IPS DF 6.9 (cell line): Measurements from ENCODE around the gene HADH.
A peak's percentile ranks its signal among the peaks of the same experiment; 100 is the strongest.

Source experiments
- DNase-seq: peaks from one replicate; pipeline ENCODE4 v3.0.0-alpha.2; 2013; ENCODE audit warnings: low read depth, low spot score
- H3K27ac ChIP-seq: one replicate; pipeline ENCODE4 v1.5.1; 2013; ENCODE audit warnings: low read length, control low read depth
- H3K27me3 ChIP-seq: 2 replicates; pipeline ENCODE4 v1.6.1; 2013; ENCODE audit warnings: mild to moderate bottlenecking, low read length; ENCODE audit not compliant: control insufficient read depth, insufficient read depth
- H3K36me3 ChIP-seq: 2 replicates; pipeline ENCODE4 v1.6.1; 2013; ENCODE audit warnings: low read length; ENCODE audit not compliant: control insufficient read depth, insufficient read depth
- H3K4me1 ChIP-seq: 2 replicates; pipeline ENCODE4 v1.6.1; 2013; ENCODE audit warnings: low read length; ENCODE audit not compliant: control insufficient read depth, insufficient read depth
- H3K4me3 ChIP-seq: 2 replicates; pipeline ENCODE4 v1.5.1; 2013; ENCODE audit warnings: mild to moderate bottlenecking, low read length
- H3K9me3 ChIP-seq: 2 replicates; pipeline ENCODE4 v1.6.1; 2013; ENCODE audit warnings: low read length, inconsistent platforms; ENCODE audit not compliant: control insufficient read depth, insufficient read depth
- WGBS: extraction: QIAGEN DNeasy Blood & Tissue Kit; methylation state at CpG from one replicate; pipeline ENCODE4 v1.1.7; 2013; ENCODE audit warnings: mixed read lengths, missing lambda C conversion rate; ENCODE audit not compliant: insufficient read length, insufficient coverage; 5-methylcytosine and 5-hydroxymethylcytosine counted together

Gene HADH

GRCh38 chr4:108056418-108056817 lies 66.7 kb downstream of the HADH start:
- Histone ChIP-seq H3K27ac (no peak overlapping the region), H3K36me3 (no peaks in the 10 kb centered on the region), H3K27me3 (no peaks in the 10 kb centered on the region), H3K9me3 (no peaks in the 10 kb centered on the region), H3K4me1 (no peaks in the 10 kb centered on the region), H3K4me3 (no peak overlapping the region)
- no CpG with 5 or more reads among the region's 6 CpGs for WGBS
- no peak for DNase-seq

- no peak for DNase-seq
- H3K9me3 ChIP-seq, result no peaks in the 10 kb centered on the region
- no peaks in the 10 kb centered on the region for H3K27me3 ChIP-seq
- no peak overlapping the region for H3K4me3 ChIP-seq
- WGBS, result no CpG with 5 or more reads among the region's 11 CpGs
- no peaks in the 10 kb centered on the region for H3K36me3 ChIP-seq
- no peak overlapping the region for H3K27ac ChIP-seq
- H3K4me1 ChIP-seq, result no peaks in the 10 kb centered on the region
Observed at GRCh38 chr4:108058685-108059440, 69.2 kb downstream of the HADH start.

GRCh38 chr4:108060164-108060563 lies 70.5 kb downstream of the HADH start:
- H3K36me3 ChIP-seq, result no peaks in the 10 kb centered on the region

GRCh38 chr4:108060686-108061321 lies 71.1 kb downstream of the HADH start:
- Histone ChIP-seq H3K4me3 (no peak overlapping the region), H3K27ac (no peak overlapping the region), H3K9me3 (no peaks in the 10 kb centered on the region), H3K4me1 (no peaks in the 10 kb centered on the region), H3K27me3 (no peaks in the 10 kb centered on the region), H3K36me3 (no peaks in the 10 kb centered on the region)
- WGBS, result no CpG with 5 or more reads among the region's 5 CpGs
- DNase-seq, result no peak

More at GRCh38 chr4:108060164-108060563, 70.5 kb downstream of the HADH start:
- Histone ChIP-seq H3K27ac (no peak overlapping the region), H3K4me1 (no peaks in the 10 kb centered on the region), H3K27me3 (no peaks in the 10 kb centered on the region), H3K9me3 (no peaks in the 10 kb centered on the region), H3K4me3 (no peak overlapping the region)
- no CpG with 5 or more reads among the region's 5 CpGs for WGBS
- peak; percentile 11 for DNase-seq

GRCh38 chr4:108068442-108068841 lies 78.8 kb downstream of the HADH start:
- no peak for DNase-seq
- H3K27ac ChIP-seq, result no peak overlapping the region

GRCh38 chr4:108070775-108071174 lies 81.1 kb downstream of the HADH start:
- H3K36me3 ChIP-seq, result no peaks in the 10 kb centered on the region
- no peaks in the 10 kb centered on the region for H3K27me3 ChIP-seq
- no peak overlapping the region for H3K4me3 ChIP-seq
- no peaks in the 10 kb centered on the region for H3K9me3 ChIP-seq
- no peak overlapping the region for H3K27ac ChIP-seq
- DNase-seq, result no peak
- WGBS, result no CpG with 5 or more reads among the region's 1 CpG
- H3K4me1 ChIP-seq, result no peaks in the 10 kb centered on the region

More at GRCh38 chr4:108068442-108068841, 78.8 kb downstream of the HADH start:
- Histone ChIP-seq H3K9me3 (no peaks in the 10 kb centered on the region), H3K36me3 (no peaks in the 10 kb centered on the region), H3K4me1 (no peaks in the 10 kb centered on the region), H3K27me3 (no peaks in the 10 kb centered on the region), H3K4me3 (no peak overlapping the region)

- H3K36me3 ChIP-seq, result no peaks in the 10 kb centered on the region
- no CpG with 5 or more reads among the region's 4 CpGs for WGBS
- no peaks in the 10 kb centered on the region for H3K4me1 ChIP-seq
- H3K27me3 ChIP-seq, result no peaks in the 10 kb centered on the region
- H3K9me3 ChIP-seq, result no peaks in the 10 kb centered on the region
- no peak overlapping the region for H3K27ac ChIP-seq
- no peak overlapping the region for H3K4me3 ChIP-seq
- DNase-seq, result no peak
Observed at GRCh38 chr4:108072300-108072699, 82.6 kb downstream of the HADH start.

- no CpG with 5 or more reads among the region's 5 CpGs for WGBS
- Histone ChIP-seq H3K4me3 (no peak overlapping the region), H3K27me3 (no peaks in the 10 kb centered on the region), H3K4me1 (no peaks in the 10 kb centered on the region), H3K9me3 (no peaks in the 10 kb centered on the region), H3K27ac (no peak overlapping the region), H3K36me3 (no peaks in the 10 kb centered on the region)
- DNase-seq, result no peak
Observed at GRCh38 chr4:108078024-108078733, 88.5 kb downstream of the HADH start.

- Histone ChIP-seq H3K4me3 (no peak overlapping the region), H3K27ac (no peak overlapping the region), H3K4me1 (no peaks in the 10 kb centered on the region), H3K9me3 (no peaks in the 10 kb centered on the region), H3K36me3 (no peaks in the 10 kb centered on the region), H3K27me3 (no peaks in the 10 kb centered on the region)
- no CpG with 5 or more reads among the region's 10 CpGs for WGBS
- no peak for DNase-seq
Observed at GRCh38 chr4:108080747-108081146, 91.1 kb downstream of the HADH start.

GRCh38 chr4:108081256-108081655 lies 91.6 kb downstream of the HADH start:
- WGBS, result no CpG with 5 or more reads among the region's 16 CpGs
- Histone ChIP-seq H3K27me3 (no peaks in the 10 kb centered on the region), H3K27ac (no peak overlapping the region), H3K9me3 (no peaks in the 10 kb centered on the region), H3K4me1 (no peaks in the 10 kb centered on the region), H3K4me3 (no peak overlapping the region), H3K36me3 (no peaks in the 10 kb centered on the region)
- no peak for DNase-seq
